AG20443 (cell line): ENCODE measurements around the gene CLCN5.
A peak's percentile ranks its signal among the peaks of the same experiment; 100 is the strongest.

Experiments used
- DNase-seq: peaks from one replicate; pipeline ENCODE4 v3.0.0; 2012; ENCODE audit warnings: low spot score, mixed read lengths

Gene CLCN5

DNA sequence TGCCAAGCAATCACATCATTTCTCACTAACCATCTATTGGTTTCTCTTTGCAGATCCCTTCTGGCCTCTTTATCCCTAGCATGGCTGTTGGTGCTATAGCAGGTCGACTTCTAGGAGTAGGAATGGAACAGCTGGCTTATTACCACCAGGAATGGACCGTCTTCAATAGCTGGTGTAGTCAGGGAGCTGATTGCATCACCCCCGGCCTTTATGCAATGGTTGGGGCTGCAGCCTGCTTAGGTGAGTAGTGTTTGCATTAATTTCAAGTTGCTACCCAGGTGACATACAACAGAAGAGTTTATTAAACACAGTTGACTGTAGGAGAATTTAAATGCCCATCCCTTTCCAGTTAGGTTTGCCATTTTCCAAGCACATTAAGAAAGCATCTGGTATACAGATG, 166.2 kb downstream of the CLCN5 start:
- DNase-seq, result no peak

DNA sequence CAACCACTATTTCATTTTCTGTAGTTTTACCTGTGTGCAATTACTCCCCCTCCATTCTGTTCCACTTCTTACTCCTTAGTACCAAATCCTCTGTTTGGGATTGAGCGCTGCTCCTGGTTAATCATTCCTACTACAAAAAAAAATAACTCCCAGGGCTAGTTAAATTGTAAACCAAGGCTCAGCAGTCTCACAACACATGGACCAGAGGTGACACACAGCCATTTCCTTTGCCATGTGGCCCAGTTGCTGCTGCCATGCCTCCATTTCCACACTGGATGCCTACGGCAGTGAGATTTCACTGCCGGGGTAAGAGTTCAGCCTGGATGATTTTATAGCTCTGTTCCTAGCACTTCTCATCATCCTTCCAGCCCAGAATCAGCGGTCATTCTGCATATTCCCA, 171.2 kb downstream of the CLCN5 start:
- DNase-seq, result no peak

DNA sequence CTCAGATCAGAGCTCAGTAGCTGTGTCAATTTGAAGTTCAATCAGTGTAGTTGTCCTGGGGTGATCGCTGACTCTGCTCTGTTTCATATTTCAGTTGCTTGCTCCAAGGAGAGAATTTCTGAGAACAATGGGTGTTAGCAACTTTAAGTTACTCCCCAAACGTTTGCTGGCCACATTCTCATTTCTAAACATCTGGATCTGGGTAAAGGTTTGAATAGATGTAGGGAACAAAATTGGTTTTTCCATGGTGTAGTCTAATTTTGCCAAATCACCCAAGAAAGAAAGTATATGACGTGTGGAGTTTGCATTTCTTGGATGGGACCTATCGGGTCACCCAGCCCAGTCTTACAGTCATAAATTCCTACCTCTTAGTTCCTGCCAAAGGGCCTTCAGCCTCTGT, 174.7 kb downstream of the CLCN5 start:
- DNase-seq, result no peak

DNA sequence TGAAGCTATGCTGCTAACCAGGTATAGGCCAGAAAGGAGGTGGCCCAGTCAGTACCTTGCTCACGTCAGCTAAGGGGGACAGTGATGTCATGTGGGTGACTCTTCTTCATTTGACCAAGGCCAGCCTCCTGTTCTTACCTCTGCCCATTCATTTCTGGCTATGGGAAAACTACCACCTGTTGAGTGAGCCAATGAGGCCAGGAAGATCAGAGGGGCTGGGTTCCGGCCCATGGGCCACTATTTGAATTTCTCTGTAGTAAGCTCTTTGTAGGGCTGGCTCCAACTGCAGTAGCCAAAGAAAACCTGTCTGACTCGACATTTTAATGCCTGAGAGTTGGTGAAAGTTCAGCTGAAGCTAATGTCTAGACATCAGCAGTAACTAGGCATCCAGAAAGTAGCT, 175.8 kb downstream of the CLCN5 start:
- DNase-seq, result no peak

DNA sequence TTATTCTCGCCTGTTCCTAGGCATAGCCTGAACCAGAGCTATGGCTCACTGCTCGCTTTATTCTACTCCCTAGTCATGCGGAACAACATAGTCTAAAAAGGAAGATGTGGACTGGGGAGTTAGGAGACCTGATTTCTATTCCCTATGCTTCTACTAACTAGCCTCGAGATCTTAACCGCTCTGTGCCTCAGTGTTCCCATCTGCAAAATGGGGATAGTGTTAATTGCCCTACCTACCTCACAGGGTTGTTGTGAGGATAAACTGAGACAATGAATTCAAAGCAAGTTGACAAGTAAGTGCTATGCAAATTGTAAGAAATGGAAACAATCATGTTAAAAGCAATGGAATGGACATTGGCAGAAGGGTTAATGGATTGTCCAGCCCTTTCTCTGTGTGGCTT, 176.4 kb downstream of the CLCN5 start:
- no peak for DNase-seq

DNA sequence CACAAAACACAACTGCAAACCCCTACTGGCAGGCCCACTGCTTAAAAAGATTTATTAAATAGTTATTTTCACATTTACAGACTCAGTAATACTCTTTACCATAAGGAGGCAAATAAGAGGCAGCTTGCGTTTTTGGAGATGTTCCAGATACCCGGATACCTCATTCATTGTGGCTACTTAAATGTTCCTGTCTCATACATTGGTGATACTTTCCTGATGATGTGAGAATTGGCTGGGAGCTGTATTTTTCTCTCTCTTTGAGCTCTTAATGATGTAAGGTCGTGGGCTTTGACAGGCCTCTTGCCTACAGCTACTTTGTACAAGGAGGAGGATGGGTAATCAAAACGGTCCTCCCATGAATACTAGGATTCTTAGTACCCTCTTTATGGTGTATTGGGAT, 176.9 kb downstream of the CLCN5 start:
- no peak for DNase-seq

DNA sequence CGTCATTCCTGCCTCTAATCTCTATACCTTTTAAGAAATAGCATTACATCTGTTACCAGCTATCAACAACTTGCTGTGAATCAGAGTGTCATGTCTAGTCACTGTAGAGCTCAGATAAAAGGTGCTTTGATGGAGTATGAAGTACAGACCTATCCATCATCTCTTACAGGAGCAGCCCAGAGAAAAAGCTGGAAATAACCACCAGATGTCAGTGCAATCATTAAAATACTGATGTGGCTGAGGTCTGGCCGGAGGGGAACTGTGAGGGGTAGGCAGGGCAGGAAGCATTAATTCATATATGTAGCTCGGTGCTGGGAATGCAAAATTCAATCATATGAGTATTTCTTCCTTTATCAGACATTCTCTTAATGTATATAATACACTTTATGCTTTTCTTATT, 177.8 kb downstream of the CLCN5 start:
- DNase-seq, result peak; percentile 8

DNA sequence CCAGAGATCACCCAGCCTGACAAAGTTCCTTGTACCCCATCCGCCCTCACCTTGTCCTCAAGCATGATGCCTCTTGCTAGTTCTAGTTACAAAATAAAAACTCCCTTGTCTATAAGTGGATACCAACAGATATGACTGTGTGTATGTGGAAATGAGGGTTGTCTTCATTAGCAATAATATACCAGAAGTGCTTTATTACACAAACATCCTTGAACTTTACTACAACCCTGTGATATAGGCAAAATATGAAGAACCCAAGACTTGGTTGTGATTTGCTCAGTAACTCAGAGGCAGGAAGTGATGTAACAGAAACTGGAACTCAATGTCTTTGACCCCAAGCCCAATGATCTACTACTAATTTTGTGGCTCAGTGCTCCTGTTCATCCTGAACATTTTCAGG, 180.8 kb downstream of the CLCN5 start:
- no peak for DNase-seq

DNA sequence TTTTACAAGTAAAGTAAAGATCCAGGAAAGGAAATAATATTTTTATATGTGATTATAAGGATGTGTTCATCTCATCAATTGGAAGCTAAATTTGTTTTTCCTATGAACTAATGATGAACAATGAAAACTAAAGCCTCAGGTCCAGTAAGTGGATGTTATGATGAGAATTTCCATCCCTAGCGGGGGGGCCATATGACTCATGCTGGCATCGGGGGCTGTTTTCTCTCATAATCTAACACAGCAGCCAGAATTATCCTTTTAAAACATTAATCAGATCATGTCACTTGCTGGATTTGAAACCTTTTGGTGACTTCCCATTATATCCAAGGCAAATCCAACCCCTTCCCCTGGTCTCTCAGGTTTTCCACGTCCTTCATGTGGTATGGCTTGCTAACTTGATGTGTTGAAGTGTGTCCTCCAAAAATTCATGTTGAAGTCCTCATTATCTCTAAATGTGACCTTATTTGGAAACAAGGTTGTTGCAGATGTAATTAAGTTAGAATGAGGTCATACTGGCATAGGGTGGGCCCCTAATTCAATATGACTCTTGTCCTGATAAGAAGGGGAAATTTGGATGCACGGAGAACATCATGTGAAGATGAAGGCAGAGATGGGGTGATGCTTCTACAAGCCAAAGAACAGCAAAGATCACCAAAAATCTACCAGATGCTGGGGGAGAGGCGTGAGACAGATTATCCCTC, 181.6 kb downstream of the CLCN5 start:
- peak; percentile 30 for DNase-seq

DNA sequence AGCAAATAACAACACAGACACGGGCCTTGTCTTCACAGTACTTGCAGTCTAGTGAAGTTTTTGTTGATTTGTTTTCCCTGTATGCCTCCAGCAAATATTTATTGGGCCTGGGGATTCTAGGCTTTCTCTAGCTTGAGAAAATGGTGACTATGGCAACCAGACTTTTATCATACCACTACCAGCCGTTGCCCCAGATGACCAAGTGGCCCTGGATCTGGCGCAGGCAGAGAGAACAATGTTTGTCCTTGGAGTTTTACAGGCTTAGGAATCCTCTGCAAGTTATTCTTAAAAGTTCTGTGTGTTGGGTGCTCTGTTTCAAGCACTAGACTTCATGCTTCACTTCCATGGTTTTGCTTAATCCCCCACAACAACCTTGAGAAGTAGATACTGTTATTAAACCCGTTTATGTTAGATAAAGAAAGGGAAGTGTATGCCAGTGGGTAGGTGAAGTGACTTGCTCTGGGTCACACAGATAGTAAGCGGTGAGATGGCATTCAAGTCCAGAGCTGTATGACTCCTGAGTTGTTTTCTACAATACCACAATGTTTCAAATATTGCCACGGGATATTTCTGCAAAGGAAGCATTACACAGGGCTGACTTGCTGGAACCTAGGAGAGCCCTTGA, 183.8 kb downstream of the CLCN5 start:
- DNase-seq, result no peak

DNA sequence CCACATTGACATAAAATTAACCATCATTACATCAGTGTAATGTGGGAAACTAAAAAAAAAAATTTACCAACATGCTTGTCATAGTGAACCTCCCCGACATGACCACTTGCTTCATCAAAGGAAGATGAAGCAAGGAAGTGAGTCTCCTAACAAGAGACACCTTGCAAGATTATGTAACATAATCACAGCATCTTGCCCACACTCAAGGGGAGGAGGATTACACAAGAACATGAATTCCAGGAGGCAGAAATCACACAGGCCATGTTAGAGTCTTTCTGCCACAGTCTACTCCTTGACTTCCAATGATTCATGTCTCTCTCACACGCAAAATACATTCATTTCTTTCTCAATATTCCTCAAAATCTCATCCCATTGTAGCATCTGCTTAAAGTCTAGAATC, 185.1 kb downstream of the CLCN5 start:
- DNase-seq, result peak; percentile 22

DNA sequence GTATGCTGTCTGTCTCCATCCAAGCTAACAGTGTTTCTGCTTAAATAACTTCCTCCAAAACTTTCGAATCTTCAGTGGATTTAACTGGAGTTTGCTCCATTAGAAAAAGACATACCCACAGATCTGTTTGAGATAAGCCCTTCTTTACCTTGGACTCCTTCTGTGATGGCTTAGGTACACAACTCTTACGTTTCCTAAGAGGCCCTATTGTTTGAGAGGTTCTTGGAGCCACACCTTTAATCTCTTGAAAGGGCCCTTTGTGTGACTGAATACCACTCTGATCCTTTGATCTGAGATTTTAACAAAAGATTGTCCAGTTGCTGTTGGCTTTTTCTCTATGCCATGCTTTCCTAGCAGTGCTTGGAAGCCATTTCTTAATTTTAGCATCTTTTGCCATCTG, 185.9 kb downstream of the CLCN5 start:
- no peak for DNase-seq

DNA sequence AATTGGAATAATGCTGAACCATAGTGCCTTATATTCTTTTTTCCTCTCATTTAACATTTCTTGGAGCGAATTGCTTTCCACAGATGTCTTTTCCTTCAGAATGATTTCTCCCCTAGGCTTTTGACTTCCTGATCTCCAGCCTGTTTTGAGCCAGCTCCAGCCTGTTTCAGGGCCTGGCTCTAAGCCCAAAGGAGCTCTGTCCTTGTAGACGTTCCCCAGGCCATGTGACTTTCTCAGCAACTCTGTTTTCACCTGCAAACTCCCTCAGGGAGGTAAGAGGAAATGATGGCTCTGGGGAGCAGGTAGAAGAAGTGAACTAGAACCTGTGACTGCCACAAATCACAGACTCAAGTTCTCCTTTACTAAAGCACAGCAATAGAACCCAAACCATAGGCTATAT, 189.3 kb downstream of the CLCN5 start:
- no peak for DNase-seq

DNA sequence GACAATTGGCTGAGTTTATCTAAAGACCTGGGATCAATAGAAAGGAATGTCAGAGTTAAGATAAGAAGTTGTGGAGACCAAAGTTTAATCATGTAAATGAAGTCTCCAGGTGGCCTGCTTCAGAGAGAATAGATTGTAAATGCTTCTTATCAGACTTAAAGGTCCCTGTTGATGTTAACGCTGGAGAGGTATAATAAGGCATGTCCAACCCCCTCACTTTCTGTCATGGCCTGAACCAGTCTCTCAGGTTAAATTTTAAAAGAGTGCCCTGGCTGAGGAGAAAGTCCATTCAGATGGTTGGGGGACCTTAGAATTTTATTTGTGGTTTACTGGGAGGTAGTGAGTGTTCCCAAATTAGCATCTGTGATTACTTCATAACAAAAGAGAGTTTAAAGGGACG, 191.7 kb downstream of the CLCN5 start:
- no peak for DNase-seq

DNA sequence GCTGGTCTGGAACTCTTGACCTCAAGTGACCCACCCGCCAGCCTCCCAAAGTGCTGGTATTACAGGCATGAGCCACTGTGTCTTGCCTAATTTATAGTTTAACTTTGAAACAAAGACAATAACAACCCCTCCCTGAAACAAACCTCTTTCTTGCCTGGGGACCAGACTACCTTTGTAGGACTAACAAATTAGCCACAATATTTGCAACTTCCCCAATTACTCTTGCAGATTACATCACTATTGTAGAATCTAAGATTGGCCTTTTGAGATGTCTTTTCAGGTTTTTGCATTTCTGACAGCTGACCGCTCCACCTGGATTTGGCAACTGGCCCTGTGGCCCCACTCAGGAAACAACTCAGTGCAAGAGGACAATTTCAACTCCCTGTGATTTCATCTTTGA, 193.6 kb downstream of the CLCN5 start:
- no peak for DNase-seq

DNA sequence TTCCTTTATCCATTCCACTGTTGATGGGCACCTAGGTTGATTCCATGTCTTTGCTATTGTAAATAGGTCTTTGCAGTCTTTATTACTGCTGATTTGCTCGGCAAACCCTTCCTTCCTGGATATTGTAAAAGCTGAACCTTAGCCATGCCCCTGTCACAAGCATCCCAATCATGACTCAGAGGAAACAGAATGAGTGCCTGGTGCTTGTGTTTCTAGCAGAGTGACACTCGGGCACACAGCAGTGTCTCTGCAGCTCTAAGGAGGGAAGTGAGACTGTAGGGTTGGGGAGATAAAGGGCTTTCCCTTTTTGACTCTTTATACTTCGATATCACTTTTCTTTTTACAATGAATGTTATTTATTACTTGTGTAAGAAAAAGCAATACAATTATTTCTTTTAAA, 195.1 kb downstream of the CLCN5 start:
- DNase-seq, result no peak

DNA sequence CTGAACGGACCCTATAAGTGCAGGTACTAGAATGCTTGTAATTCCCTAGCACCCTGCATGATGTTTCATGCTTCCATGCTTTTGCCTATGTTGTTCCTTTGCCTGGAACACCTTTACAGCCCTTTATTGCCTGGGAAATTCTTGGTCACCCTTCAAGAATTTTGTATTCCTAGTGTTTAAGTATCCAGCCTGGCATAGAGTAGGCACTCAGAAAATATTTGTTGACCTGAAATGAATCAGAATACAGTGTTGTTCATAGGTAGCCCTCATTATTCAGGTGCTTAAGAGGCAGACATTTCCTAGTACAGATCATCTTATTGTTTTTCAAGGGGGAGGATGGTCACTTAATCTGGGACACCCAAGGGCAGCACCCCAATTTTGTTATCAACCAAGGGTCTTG, 203.1 kb downstream of the CLCN5 start:
- no peak for DNase-seq

DNA sequence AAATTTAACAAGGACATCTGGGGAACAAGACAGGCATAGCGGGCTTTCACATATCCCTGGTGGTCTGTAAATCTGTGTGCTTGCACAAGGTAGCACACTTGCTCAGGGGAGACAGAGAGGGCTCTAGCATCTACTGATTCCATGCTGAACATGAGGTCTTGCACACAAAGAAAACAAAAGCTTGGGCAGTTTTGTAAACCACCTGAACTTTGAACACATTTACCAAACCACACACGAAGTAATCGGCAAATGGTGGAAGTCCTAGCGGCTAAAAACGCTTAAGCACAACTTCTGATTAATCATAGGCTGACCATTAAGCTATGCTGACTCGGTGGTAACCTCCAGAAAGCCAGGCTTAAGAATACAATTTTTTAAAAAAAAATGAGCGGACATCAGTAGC, 225.6 kb downstream of the CLCN5 start:
- DNase-seq, result no peak
